OCI-LY1 (cell line): ENCODE results near the gene CPHXL2.

Experiments used
- H2AFZ ChIP-seq: fragments of 200-600 bp; sonication (generic), shearing (Covaris generic); 2 replicates; pipeline ENCODE4 v1.6.0; 2014; ENCODE audit warnings: antibody characterized with exemption, mild to moderate bottlenecking, low read length
- H3F3A ChIP-seq: fragments of 200-600 bp; sonication (generic), shearing (Covaris generic); 2 replicates; pipeline ENCODE4 v1.6.0; 2014; ENCODE audit warnings: mild to moderate bottlenecking, antibody characterized with exemption, low read length, moderate library complexity; ENCODE audit not compliant: insufficient read depth
- H3K27ac ChIP-seq: fragments of 200-600 bp; sonication (generic); 2 replicates; pipeline ENCODE4 v1.5.1; 2014; ENCODE audit warnings: low read length, mixed run types, mild to moderate bottlenecking, low read depth; ENCODE audit not compliant: poor library complexity, severe bottlenecking
- H3K27me3 ChIP-seq: fragments of 200-600 bp; sonication (generic); 2 replicates; pipeline ENCODE4 v1.6.0; 2014; ENCODE audit warnings: antibody characterized with exemption, mild to moderate bottlenecking, low read length, moderate library complexity; ENCODE audit not compliant: insufficient read depth
- H3K36me3 ChIP-seq: fragments of 200-600 bp; sonication (generic); 2 replicates; pipeline ENCODE4 v1.6.1; 2014; ENCODE audit warnings: mild to moderate bottlenecking, antibody characterized with exemption, low read length, moderate library complexity, mixed read lengths; ENCODE audit not compliant: insufficient read depth
- H3K4me1 ChIP-seq: fragments of 200-600 bp; sonication (generic); 2 replicates; pipeline ENCODE4 v1.5.1; 2014; ENCODE audit warnings: mild to moderate bottlenecking, low read length, moderate library complexity; ENCODE audit not compliant: insufficient read depth, severe bottlenecking
- H3K4me2 ChIP-seq: fragments of 200-600 bp; sonication (generic), shearing (Covaris generic); 2 replicates; pipeline ENCODE4 v1.6.1; 2014; ENCODE audit warnings: low read length
- H3K4me3 ChIP-seq: fragments of 200-600 bp; sonication (generic); 2 replicates; pipeline ENCODE4 v1.5.1; 2014; ENCODE audit warnings: low read length, low read depth, mild to moderate bottlenecking, mixed read lengths; ENCODE audit not compliant: poor library complexity, severe bottlenecking
- H3K79me2 ChIP-seq: fragments of 200-600 bp; shearing (Covaris generic); 2 replicates; pipeline ENCODE4 v1.6.1; 2016; ENCODE audit warnings: mixed run types, low read length, mixed read lengths; ENCODE audit not compliant: insufficient read depth
- H3K9ac ChIP-seq: fragments of 200-600 bp; sonication (generic), shearing (Covaris generic); 2 replicates; pipeline ENCODE4 v1.6.1; 2014; ENCODE audit warnings: mild to moderate bottlenecking, low read length, mixed read lengths
- H3K9me2 ChIP-seq: fragments of 200-600 bp; sonication (generic), shearing (Covaris generic); 2 replicates; pipeline ENCODE4 v1.6.1; 2014; ENCODE audit warnings: low read depth, mild to moderate bottlenecking, low read length, mixed read lengths
- H3K9me3 ChIP-seq: fragments of 200-600 bp; shearing (Covaris generic); 2 replicates; pipeline ENCODE4 v1.6.1; 2014; ENCODE audit warnings: low read length, mixed read lengths
- H4K20me1 ChIP-seq: fragments of 200-600 bp; sonication (generic), shearing (Covaris generic); 2 replicates; pipeline ENCODE4 v1.6.0; 2016; ENCODE audit warnings: mild to moderate bottlenecking, low read length; ENCODE audit not compliant: insufficient read depth
- EZH2 ChIP-seq: fragments of 200-600 bp; sonication (generic), shearing (Covaris generic); IDR thresholded peaks from 2 replicates; pipeline ENCODE4 v1.8.0; 2017; ENCODE audit warnings: borderline replicate concordance, mixed run types, mild to moderate bottlenecking, antibody characterized with exemption, low read length, moderate library complexity, mixed read lengths
- TF ChIP-seq, protein P1 (sequence below): fragments of 200-600 bp; sonication (generic), shearing (Covaris generic); IDR thresholded peaks from 2 replicates; pipeline ENCODE4 v1.5.1; 2017; ENCODE audit warnings: mild to moderate bottlenecking, antibody characterized with exemption, low read length, moderate library complexity, mixed read lengths

CPHXL2 gene

DNA sequence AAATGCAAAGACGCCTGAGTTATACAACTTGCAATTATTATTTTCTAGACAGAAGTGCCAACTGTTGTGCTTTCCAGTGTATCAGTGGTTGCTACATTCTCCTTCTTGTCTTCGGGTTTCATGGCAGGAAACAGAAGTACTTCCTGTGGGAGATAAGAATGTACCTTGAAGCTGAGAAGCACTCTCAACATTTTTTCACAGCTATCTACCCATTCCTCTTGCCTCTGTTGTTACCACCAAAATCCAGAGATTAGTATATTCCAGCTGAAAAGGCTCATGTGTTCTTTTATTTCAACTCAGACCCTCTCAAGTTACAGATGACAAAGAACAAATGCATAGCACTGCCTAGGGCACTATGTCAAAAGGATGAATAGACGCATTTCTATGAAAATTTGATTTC lies 49.0 kb downstream of the CPHXL2 start:
- H3K4me2 ChIP-seq = no peak overlapping the region
- H3K4me3 ChIP-seq = no peak overlapping the region

DNA sequence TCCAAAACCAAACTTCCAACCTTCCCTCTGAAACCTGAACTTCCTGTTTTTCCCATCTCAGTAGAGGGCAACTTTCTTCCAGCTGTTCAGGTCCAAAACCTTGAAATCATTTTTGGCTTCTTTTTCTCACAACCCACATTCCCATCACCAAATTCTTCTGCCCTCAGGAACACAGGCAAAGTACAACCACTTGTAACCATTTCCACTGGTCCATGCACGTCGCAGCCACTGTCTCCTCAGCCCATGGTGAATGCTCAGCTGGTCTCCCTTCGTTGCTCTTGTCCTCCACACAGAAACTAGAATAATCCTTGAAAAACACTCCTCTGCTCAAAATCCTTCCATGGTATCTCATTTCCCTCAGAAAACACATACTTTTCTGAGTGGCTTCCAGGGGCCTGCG lies 50.0 kb downstream of the CPHXL2 start:
- TF ChIP-seq EZH2 = no peak
- TF ChIP-seq, protein P1, sequence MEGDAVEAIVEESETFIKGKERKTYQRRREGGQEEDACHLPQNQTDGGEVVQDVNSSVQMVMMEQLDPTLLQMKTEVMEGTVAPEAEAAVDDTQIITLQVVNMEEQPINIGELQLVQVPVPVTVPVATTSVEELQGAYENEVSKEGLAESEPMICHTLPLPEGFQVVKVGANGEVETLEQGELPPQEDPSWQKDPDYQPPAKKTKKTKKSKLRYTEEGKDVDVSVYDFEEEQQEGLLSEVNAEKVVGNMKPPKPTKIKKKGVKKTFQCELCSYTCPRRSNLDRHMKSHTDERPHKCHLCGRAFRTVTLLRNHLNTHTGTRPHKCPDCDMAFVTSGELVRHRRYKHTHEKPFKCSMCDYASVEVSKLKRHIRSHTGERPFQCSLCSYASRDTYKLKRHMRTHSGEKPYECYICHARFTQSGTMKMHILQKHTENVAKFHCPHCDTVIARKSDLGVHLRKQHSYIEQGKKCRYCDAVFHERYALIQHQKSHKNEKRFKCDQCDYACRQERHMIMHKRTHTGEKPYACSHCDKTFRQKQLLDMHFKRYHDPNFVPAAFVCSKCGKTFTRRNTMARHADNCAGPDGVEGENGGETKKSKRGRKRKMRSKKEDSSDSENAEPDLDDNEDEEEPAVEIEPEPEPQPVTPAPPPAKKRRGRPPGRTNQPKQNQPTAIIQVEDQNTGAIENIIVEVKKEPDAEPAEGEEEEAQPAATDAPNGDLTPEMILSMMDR = no peak
- Histone ChIP-seq H3K9me3 (no peaks in the 10 kb centered on the region), H3K27ac (no peak overlapping the region), H3K4me3 (no peak overlapping the region), H3K36me3 (peaks cover 62% of the 10 kb centered on the region), H3K9ac (no peak overlapping the region), H3K9me2 (no peaks in the 10 kb centered on the region), H2AFZ (no peak overlapping the region), H3F3A (no peaks in the 10 kb centered on the region; the same call in 1 of the 2 replicates), H3K4me2 (no peak overlapping the region), H4K20me1 (no peaks in the 10 kb centered on the region), H3K4me1 (peaks cover 11% of the 10 kb centered on the region), H3K79me2 (peaks cover 6% of the 10 kb centered on the region; the same call in 1 of the 2 replicates), H3K27me3 (no peaks in the 10 kb centered on the region)

More for the DNA sequence above, 49.0 kb downstream of the CPHXL2 start:
- Histone ChIP-seq H3K27ac (no peak overlapping the region), H3K36me3 (peaks cover 71% of the 10 kb centered on the region), H3K79me2 (no peaks in the 10 kb centered on the region), H3K9ac (no peak overlapping the region), H3K4me1 (peaks cover 5% of the 10 kb centered on the region), H2AFZ (no peak overlapping the region), H3F3A (no peaks in the 10 kb centered on the region; the same call in 1 of the 2 replicates), H3K9me3 (no peaks in the 10 kb centered on the region), H3K27me3 (no peaks in the 10 kb centered on the region), H4K20me1 (no peaks in the 10 kb centered on the region), H3K9me2 (no peaks in the 10 kb centered on the region)
- no peak for TF ChIP-seq EZH2
- TF ChIP-seq, protein P1 = no peak

DNA sequence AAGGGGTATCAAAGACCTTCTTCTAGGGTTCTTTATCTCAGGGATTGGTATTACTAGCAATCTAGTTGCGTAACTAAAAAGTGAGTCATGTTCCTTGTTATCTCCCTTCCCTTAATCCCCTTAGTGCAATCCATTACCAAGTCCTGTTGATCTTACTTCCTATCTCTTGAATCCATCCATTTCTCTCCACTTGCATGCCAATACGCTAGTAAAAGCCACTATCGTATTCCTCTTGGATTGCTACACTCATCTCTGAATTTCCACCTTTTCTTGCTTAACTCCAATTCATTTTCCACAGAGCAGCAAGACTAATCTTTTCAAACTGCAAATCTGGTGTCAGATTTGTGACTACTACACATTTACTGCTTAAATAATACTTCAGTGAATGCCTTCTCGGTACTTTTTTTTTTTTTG lies 51.9 kb downstream of the CPHXL2 start:
- H3K79me2 ChIP-seq = peaks cover 6% of the 10 kb centered on the region; the same call in 1 of the 2 replicates
- TF ChIP-seq, protein P1 = no peak
- TF ChIP-seq EZH2 = no peak
- peaks cover 23% of the 10 kb centered on the region for H3K4me1 ChIP-seq
- H3K9me2 ChIP-seq = no peaks in the 10 kb centered on the region
- H3K27me3 ChIP-seq = no peaks in the 10 kb centered on the region
- no peak overlapping the region for H3K4me3 ChIP-seq
- no peak overlapping the region for H3K4me2 ChIP-seq
- H3K36me3 ChIP-seq = peaks cover 52% of the 10 kb centered on the region
- H3K27ac ChIP-seq = no peak overlapping the region
- no peaks in the 10 kb centered on the region for H3K9me3 ChIP-seq
- no peaks in the 10 kb centered on the region; the same call in 1 of the 2 replicates for H3F3A ChIP-seq
- no peak overlapping the region for H2AFZ ChIP-seq
- no peaks in the 10 kb centered on the region for H4K20me1 ChIP-seq
- no peak overlapping the region for H3K9ac ChIP-seq
